Measurements from ENCODE around the gene CDON.

Gene CDON

DNA sequence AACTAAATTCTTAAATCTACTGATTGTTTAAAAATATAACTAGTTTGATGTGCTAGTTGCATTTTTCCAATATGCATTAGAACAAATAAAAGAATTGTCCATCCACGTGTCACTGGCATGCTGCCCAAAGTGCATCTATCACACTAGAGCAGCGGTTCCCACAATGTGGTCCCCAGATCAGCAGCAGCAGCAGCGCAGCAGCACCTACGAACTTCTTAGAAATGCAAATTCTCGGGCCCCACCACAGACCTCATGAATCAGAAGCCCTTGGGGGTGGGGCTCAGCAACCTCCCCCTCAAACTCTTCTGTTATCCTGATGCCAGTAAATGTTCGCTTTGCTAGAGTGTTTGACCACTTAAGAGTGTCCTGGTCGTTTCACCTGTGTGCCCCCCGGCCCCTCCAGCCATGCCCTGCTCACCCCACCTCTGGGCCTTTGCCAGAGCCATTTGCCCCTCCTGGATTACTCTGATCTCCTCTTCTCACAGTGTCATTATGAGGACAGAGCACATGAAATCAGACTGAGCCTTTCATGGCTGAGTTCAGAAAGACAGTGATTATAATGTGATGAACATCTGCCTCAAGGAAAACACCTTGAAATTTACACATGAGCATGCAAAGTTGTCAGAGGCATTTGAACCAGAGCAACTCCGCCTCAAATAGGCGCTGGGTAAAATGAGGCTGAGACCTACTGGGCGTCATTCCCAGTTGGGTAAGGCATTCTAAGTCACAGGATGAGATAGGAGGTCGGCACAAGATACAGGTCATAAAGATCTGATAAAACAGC is 129.4 kb downstream of the CDON start:
- DNase-seq (ENCODE audit: low read depth in 1 of 2, low spot score in 1 of 2), result no peak
- Histone ChIP-seq H3K27me3 (ENCODE audit: insufficient read depth, poor library complexity, severe bottlenecking) (peaks cover 2% of the 10 kb centered on the region), H3K27ac (replicated peaks) (no peak overlapping the region), H3K4me3 (replicated peaks; ENCODE audit: insufficient read depth, low read length) (no peak overlapping the region)
- TF ChIP-seq, protein P1, sequence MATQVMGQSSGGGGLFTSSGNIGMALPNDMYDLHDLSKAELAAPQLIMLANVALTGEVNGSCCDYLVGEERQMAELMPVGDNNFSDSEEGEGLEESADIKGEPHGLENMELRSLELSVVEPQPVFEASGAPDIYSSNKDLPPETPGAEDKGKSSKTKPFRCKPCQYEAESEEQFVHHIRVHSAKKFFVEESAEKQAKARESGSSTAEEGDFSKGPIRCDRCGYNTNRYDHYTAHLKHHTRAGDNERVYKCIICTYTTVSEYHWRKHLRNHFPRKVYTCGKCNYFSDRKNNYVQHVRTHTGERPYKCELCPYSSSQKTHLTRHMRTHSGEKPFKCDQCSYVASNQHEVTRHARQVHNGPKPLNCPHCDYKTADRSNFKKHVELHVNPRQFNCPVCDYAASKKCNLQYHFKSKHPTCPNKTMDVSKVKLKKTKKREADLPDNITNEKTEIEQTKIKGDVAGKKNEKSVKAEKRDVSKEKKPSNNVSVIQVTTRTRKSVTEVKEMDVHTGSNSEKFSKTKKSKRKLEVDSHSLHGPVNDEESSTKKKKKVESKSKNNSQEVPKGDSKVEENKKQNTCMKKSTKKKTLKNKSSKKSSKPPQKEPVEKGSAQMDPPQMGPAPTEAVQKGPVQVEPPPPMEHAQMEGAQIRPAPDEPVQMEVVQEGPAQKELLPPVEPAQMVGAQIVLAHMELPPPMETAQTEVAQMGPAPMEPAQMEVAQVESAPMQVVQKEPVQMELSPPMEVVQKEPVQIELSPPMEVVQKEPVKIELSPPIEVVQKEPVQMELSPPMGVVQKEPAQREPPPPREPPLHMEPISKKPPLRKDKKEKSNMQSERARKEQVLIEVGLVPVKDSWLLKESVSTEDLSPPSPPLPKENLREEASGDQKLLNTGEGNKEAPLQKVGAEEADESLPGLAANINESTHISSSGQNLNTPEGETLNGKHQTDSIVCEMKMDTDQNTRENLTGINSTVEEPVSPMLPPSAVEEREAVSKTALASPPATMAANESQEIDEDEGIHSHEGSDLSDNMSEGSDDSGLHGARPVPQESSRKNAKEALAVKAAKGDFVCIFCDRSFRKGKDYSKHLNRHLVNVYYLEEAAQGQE (IDR thresholded peaks at IDR 0.05; ENCODE audit: insufficient replicate concordance, low read depth), result no peak
- TF ChIP-seq, protein P2, sequence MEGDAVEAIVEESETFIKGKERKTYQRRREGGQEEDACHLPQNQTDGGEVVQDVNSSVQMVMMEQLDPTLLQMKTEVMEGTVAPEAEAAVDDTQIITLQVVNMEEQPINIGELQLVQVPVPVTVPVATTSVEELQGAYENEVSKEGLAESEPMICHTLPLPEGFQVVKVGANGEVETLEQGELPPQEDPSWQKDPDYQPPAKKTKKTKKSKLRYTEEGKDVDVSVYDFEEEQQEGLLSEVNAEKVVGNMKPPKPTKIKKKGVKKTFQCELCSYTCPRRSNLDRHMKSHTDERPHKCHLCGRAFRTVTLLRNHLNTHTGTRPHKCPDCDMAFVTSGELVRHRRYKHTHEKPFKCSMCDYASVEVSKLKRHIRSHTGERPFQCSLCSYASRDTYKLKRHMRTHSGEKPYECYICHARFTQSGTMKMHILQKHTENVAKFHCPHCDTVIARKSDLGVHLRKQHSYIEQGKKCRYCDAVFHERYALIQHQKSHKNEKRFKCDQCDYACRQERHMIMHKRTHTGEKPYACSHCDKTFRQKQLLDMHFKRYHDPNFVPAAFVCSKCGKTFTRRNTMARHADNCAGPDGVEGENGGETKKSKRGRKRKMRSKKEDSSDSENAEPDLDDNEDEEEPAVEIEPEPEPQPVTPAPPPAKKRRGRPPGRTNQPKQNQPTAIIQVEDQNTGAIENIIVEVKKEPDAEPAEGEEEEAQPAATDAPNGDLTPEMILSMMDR (IDR thresholded peaks at IDR 0.05; ENCODE audit: insufficient read depth, low read length), result no peak
- no peak for TF ChIP-seq GABPA (IDR thresholded peaks at IDR 0.05; ENCODE audit: low read depth)
- TF ChIP-seq SPI1 (IDR thresholded peaks at IDR 0.05; ENCODE audit: borderline replicate concordance, low read depth), result no peak
- TF ChIP-seq POLR2AphosphoS5 (IDR thresholded peaks at IDR 0.05; ENCODE audit: low read depth), result no peak

DNA sequence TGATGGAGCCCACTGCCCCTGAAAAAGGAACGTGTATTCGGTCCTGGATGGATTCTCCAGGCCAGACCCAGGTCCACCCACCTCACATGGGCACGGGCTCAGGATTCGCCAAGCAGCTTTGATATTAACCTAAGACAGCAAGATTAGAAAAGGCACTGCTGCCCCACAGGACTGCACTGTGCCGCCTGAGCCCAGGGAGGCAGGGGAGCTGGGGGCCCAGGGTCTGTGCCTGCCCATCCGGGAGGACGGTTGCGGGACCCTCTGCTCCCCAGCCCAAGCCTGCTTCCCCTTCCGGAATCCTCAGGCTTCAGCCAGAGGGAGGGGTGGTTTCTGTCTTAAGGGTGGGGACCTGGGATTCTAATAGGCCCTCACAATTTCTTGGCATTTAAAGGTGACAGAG is 130.4 kb downstream of the CDON start:
- no peak for TF ChIP-seq GABPA (IDR thresholded peaks at IDR 0.05; ENCODE audit: low read depth)
- Histone ChIP-seq H3K27me3 (ENCODE audit: insufficient read depth, poor library complexity, severe bottlenecking) (peaks cover 2% of the 10 kb centered on the region), H3K27ac (replicated peaks) (no peak overlapping the region), H3K4me3 (replicated peaks; ENCODE audit: insufficient read depth, low read length) (no peak overlapping the region)
- no peak for DNase-seq (ENCODE audit: low read depth in 1 of 2, low spot score in 1 of 2)

DNA sequence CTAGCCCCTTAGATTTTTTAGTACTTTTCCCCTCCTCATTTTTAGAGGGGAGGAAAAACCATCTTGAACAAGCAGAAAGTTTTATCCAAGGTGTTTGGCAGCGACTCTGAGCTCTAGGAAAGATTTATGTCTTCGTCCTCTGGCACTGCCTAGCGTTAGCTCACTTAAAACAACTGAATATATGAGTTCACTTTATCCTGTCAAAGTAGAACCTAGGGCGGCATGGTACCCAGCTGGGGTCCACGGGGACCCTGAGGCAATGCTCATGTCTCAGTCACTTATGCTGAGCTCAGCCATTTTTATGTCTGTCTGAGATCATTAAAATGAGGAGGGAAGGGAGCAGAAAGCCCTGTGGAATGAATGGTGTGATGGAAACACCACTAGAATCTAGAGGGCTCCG is 131.0 kb downstream of the CDON start:
- no peak overlapping the region for H3K4me3 ChIP-seq (replicated peaks; ENCODE audit: insufficient read depth, low read length)
- H3K27ac ChIP-seq (replicated peaks), result no peak overlapping the region
- no peak for DNase-seq (ENCODE audit: low read depth in 1 of 2, low spot score in 1 of 2)
- peaks cover 2% of the 10 kb centered on the region for H3K27me3 ChIP-seq (ENCODE audit: insufficient read depth, poor library complexity, severe bottlenecking)
- TF ChIP-seq POLR2AphosphoS5 (IDR thresholded peaks at IDR 0.05; ENCODE audit: low read depth) (no peak), SPI1 (IDR thresholded peaks at IDR 0.05; ENCODE audit: borderline replicate concordance, low read depth) (no peak)
- TF ChIP-seq, protein P1 (IDR thresholded peaks at IDR 0.05; ENCODE audit: insufficient replicate concordance, low read depth), result no peak
- TF ChIP-seq, protein P2 (IDR thresholded peaks at IDR 0.05; ENCODE audit: insufficient read depth, low read length), result no peak

DNA sequence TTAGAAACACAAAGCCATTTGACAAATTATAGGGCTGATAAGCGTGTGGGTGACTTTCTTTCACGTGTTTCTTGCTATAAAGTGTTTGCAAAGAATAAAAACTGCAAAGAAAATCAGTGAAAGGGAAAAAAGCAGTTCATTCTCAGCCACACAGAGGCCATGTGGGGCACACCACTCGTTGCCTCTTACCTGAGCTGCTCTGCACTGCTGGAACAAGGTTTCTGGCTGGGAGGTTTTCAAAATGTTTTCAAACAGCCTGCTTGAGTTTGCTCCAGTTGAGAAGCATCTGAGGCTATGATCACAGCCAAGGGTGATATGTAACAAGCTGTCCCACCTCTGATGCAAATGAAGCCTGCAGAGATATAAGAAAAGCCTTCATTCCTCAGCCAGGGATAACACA is 131.6 kb downstream of the CDON start:
- no peak for DNase-seq (ENCODE audit: low read depth in 1 of 2, low spot score in 1 of 2)
- TF ChIP-seq GABPA (IDR thresholded peaks at IDR 0.05; ENCODE audit: low read depth) (no peak), POLR2AphosphoS5 (IDR thresholded peaks at IDR 0.05; ENCODE audit: low read depth) (no peak), SPI1 (IDR thresholded peaks at IDR 0.05; ENCODE audit: borderline replicate concordance, low read depth) (no peak)
- TF ChIP-seq, protein P1 (IDR thresholded peaks at IDR 0.05; ENCODE audit: insufficient replicate concordance, low read depth), result no peak
- TF ChIP-seq, protein P2 (IDR thresholded peaks at IDR 0.05; ENCODE audit: insufficient read depth, low read length), result no peak
- H3K27ac ChIP-seq (replicated peaks), result no peak overlapping the region
- H3K4me3 ChIP-seq (replicated peaks; ENCODE audit: insufficient read depth, low read length), result no peak overlapping the region
- H3K27me3 ChIP-seq (ENCODE audit: insufficient read depth, poor library complexity, severe bottlenecking), result peaks cover 2% of the 10 kb centered on the region

Data from HL-60 (cell line).